Measurements from ENCODE around the gene PVALB.

PVALB gene

GRCh38 chr22:36862251-36863242 is 45.7 kb upstream of the PVALB start:
- H3K27ac ChIP-seq, result no peak overlapping the region
- H3K27me3 ChIP-seq (ENCODE audit: insufficient read depth, low read depth, severe bottlenecking), result peaks cover 29% of the 10 kb centered on the region
- no peaks in the 10 kb centered on the region for H3K9me3 ChIP-seq (ENCODE audit: severe bottlenecking)
- H3K4me3 ChIP-seq (ENCODE audit: low read depth, low read length), result no peak overlapping the region
- H3K36me3 ChIP-seq, result no peaks in the 10 kb centered on the region
- no peak for DNase-seq
- TF ChIP-seq CTCF (IDR thresholded peaks at IDR 0.05; ENCODE audit: low read depth, low read length), result no peak

- no peak within 1 kb of the TSS for H3K4me3 ChIP-seq (ENCODE audit: low read depth, low read length)
- H3K36me3 ChIP-seq, result no peaks in the 10 kb centered on the region
- DNase-seq, result no peak
- TF ChIP-seq CTCF (IDR thresholded peaks at IDR 0.05; ENCODE audit: low read depth, low read length), result no peak
- peaks cover 33% of the 10 kb centered on the region for H3K27me3 ChIP-seq (ENCODE audit: insufficient read depth, low read depth, severe bottlenecking)
- H3K27ac ChIP-seq, result no peak within 1 kb of the TSS
- H3K9me3 ChIP-seq (ENCODE audit: severe bottlenecking), result no peaks in the 10 kb centered on the region
Observed at GRCh38 chr22:36860821-36861659, 44.2 kb upstream of the PVALB start, which contains the start of gene NCF4. NCF4 (plus strand) TSS chr22:36861006; CDS start chr22:36861172, 166 bp downstream.

- Histone ChIP-seq H3K36me3 (no peaks in the 10 kb centered on the region), H3K9me3 (ENCODE audit: severe bottlenecking) (no peaks in the 10 kb centered on the region), H3K27me3 (ENCODE audit: insufficient read depth, low read depth, severe bottlenecking) (peaks cover 27% of the 10 kb centered on the region), H3K4me3 (ENCODE audit: low read depth, low read length) (no peak overlapping the region), H3K27ac (no peak overlapping the region)
- no peak for TF ChIP-seq CTCF (IDR thresholded peaks at IDR 0.05; ENCODE audit: low read depth, low read length)
- DNase-seq, result no peak
Observed at GRCh38 chr22:36860438-36860820, 43.6 kb upstream of the PVALB start.

GRCh38 chr22:36860017-36860416 is 43.2 kb upstream of the PVALB start:
- no peaks in the 10 kb centered on the region for H3K9me3 ChIP-seq (ENCODE audit: severe bottlenecking)
- H3K27ac ChIP-seq, result no peak overlapping the region
- H3K4me3 ChIP-seq (ENCODE audit: low read depth, low read length), result no peak overlapping the region
- H3K36me3 ChIP-seq, result no peaks in the 10 kb centered on the region
- peaks cover 23% of the 10 kb centered on the region for H3K27me3 ChIP-seq (ENCODE audit: insufficient read depth, low read depth, severe bottlenecking)
- TF ChIP-seq CTCF (IDR thresholded peaks at IDR 0.05; ENCODE audit: low read depth, low read length), result no peak
- no peak for DNase-seq

- Histone ChIP-seq H3K27ac (no peak overlapping the region), H3K27me3 (ENCODE audit: insufficient read depth, low read depth, severe bottlenecking) (peaks cover 19% of the 10 kb centered on the region), H3K9me3 (ENCODE audit: severe bottlenecking) (no peaks in the 10 kb centered on the region), H3K36me3 (no peaks in the 10 kb centered on the region), H3K4me3 (ENCODE audit: low read depth, low read length) (no peak overlapping the region)
- no peak for DNase-seq
- no peak for TF ChIP-seq CTCF (IDR thresholded peaks at IDR 0.05; ENCODE audit: low read depth, low read length)
Observed at GRCh38 chr22:36858966-36859365, 42.1 kb upstream of the PVALB start.
